Osteocyte (in vitro differentiated cells): ENCODE data around the gene AGBL2. TPM values are rescaled to one million over a fixed set of nuclear protein-coding genes. Genes with fewer than 3 reads are reported as not detected.

Source experiments
- DNase-seq: peaks from one replicate; pipeline ENCODE4 v3.0.0; 2021; ENCODE audit warnings: mixed read lengths; ENCODE audit not compliant: unreplicated experiment; ENCODE audit errors: extremely low spot score
- H3K27ac Mint-ChIP-seq: one replicate; pipeline ENCODE4 v1.8.0; 2021; ENCODE audit warnings: mild to moderate bottlenecking, mixed read lengths; ENCODE audit not compliant: unreplicated experiment
- H3K27me3 Mint-ChIP-seq: one replicate; pipeline ENCODE4 v1.8.0; 2021; ENCODE audit warnings: mixed read lengths; ENCODE audit not compliant: unreplicated experiment
- H3K36me3 Mint-ChIP-seq: one replicate; pipeline ENCODE4 v1.8.0; 2021; ENCODE audit warnings: mixed read lengths; ENCODE audit not compliant: unreplicated experiment
- H3K4me1 Mint-ChIP-seq: one replicate; pipeline ENCODE4 v1.8.0; 2021; ENCODE audit warnings: mixed read lengths; ENCODE audit not compliant: unreplicated experiment
- H3K4me3 Mint-ChIP-seq: one replicate; pipeline ENCODE4 v1.8.0; 2021; ENCODE audit warnings: mild to moderate bottlenecking, moderate library complexity, mixed read lengths; ENCODE audit not compliant: unreplicated experiment
- H3K9me3 Mint-ChIP-seq: one replicate; pipeline ENCODE4 v1.8.0; 2021; ENCODE audit warnings: mixed read lengths; ENCODE audit not compliant: unreplicated experiment
- total RNA-seq: library from RNA; stranded (reverse); gene quantifications from 2 replicates; pipeline ENCODE4 v1.2.1, GENCODE V29; 2021
- TF ChIP-seq, protein P1 (sequence below): fragments of 200-600 bp; sonication (generic); IDR thresholded peaks from 2 replicates; pipeline ENCODE4 v1.5.0; 2021; ENCODE audit warnings: antibody characterized with exemption, mild to moderate bottlenecking, moderate library complexity

The AGBL2 gene
- total RNA-seq, 1 donor from 2014 or later = 0.75 TPM

DNA sequence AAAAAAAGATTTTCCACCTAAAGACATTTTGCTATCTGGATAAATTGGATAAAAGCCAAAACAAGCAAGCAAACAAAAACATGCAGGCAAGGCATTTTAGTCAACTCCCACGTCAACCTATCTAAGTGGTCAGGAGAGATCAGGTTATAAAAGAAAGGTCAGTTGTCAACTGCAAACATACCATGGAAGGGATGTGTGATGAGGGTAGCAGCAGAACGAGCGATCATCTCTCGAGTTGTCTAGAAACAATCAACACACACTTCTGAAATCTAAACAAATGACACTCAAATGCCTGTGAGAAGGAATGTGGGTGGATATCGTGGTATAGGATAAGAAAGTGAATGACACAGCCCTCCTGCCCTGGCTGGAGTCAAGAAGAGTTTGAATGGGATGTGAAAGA, 83.7 kb downstream of the AGBL2 start:
- H3K4me1 Mint-ChIP-seq = peaks cover 1% of the 10 kb centered on the region
- H3K4me3 Mint-ChIP-seq = no peak overlapping the region
- H3K9me3 Mint-ChIP-seq = no peaks in the 10 kb centered on the region
- no peak for DNase-seq
- H3K27me3 Mint-ChIP-seq = no peaks in the 10 kb centered on the region
- H3K27ac Mint-ChIP-seq = no peak overlapping the region
- peaks cover 53% of the 10 kb centered on the region for H3K36me3 Mint-ChIP-seq
- TF ChIP-seq, protein P1, sequence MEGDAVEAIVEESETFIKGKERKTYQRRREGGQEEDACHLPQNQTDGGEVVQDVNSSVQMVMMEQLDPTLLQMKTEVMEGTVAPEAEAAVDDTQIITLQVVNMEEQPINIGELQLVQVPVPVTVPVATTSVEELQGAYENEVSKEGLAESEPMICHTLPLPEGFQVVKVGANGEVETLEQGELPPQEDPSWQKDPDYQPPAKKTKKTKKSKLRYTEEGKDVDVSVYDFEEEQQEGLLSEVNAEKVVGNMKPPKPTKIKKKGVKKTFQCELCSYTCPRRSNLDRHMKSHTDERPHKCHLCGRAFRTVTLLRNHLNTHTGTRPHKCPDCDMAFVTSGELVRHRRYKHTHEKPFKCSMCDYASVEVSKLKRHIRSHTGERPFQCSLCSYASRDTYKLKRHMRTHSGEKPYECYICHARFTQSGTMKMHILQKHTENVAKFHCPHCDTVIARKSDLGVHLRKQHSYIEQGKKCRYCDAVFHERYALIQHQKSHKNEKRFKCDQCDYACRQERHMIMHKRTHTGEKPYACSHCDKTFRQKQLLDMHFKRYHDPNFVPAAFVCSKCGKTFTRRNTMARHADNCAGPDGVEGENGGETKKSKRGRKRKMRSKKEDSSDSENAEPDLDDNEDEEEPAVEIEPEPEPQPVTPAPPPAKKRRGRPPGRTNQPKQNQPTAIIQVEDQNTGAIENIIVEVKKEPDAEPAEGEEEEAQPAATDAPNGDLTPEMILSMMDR = no peak

DNA sequence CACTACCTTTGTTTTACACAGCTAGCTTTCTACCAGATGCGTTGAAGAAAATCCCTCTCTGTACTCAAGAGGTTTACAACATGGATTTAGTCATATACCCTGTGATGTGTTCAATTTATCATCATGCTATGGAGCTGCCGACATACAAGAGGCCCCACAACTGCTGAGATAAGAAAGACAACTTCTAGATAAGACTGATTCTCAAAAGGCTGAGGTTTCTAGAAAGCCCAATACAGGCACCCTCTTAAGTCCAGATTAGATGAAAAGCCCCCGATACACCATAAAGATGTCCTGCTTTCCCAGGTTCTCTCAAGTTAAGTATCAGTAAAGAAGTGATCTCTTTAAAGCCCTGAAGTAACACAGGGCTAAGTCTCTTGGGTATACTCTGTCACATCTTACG, 87.1 kb downstream of the AGBL2 start:
- TF ChIP-seq, protein P1 = no peak
- DNase-seq = no peak
- Mint-ChIP-seq H3K27ac (no peak overlapping the region), H3K4me3 (no peak overlapping the region), H3K4me1 (peaks cover 1% of the 10 kb centered on the region), H3K36me3 (peaks cover 44% of the 10 kb centered on the region), H3K9me3 (no peaks in the 10 kb centered on the region), H3K27me3 (no peaks in the 10 kb centered on the region)

DNA sequence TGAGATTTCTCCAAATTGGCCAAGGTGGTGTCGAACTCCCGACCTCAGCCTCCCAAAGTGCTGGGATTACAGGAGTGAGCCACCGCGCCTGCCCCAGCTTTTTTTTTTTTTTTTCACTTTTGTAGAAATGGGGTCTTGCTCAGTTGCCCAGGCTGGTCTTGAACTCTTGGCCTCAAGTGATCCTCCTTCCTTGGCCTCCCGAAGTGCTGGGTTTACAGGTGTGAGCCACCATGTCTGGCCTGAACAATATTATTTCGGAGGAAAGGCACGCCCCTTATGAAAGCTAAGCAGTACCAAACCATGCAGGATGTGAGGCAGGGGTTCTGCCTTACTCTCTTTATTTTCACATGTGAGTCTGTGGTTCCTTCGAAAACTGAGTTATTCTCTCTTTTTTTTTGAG, 88.9 kb downstream of the AGBL2 start:
- Mint-ChIP-seq H3K9me3 (no peaks in the 10 kb centered on the region), H3K4me3 (no peak overlapping the region), H3K36me3 (peaks cover 33% of the 10 kb centered on the region), H3K27ac (no peak overlapping the region), H3K4me1 (no peaks in the 10 kb centered on the region), H3K27me3 (no peaks in the 10 kb centered on the region)
- TF ChIP-seq, protein P1 = no peak
- no peak for DNase-seq

DNA sequence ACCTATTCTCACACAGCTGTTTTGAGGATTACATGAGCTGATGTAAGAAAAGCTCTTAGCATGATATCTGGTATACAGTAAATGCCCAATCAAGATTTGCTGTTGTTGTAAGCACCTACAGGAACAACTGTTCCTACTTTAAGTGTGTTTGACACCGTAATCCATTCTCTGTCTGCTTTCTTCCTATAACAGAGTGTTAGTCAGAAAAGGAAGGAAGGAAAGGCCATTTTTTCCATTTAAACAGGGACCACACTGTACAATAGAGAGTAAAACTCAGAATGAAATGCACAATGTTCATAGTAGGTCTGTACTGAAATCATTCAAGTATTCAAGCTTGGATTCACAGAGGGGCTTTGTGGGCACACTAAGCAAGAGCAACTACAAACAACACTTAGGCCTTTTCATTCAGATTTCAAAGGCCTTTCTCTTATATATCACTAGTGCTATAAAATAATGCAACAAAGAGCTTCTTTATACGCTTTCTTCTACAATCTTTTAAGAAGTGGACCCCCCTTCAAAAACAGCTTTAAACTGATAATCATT, 94.3 kb downstream of the AGBL2 start:
- H3K9me3 Mint-ChIP-seq = no peaks in the 10 kb centered on the region
- no peaks in the 10 kb centered on the region for H3K27me3 Mint-ChIP-seq
- TF ChIP-seq, protein P1 = no peak
- no peak for DNase-seq
- H3K4me1 Mint-ChIP-seq = peaks cover 5% of the 10 kb centered on the region
- H3K27ac Mint-ChIP-seq = no peak overlapping the region
- no peak overlapping the region for H3K4me3 Mint-ChIP-seq
- H3K36me3 Mint-ChIP-seq = peaks cover 8% of the 10 kb centered on the region

DNA sequence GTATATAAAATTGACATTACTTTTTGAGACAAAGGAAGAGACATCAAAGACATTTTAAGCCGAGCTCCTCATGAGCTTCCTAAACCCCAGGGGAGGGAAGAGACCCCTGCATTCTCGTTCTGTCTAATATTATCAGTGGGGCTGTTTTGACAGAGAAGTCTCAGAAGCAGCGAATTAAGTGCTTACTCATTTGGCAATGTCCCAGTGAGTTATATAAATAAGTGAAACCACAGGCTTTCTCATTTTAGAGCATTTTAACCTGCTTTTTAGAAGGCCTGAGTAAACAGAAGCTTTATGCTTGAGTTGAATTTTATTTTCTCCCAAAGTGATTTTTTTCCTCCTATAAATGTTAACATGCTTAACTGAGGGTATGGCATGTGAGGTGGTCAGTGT, 97.8 kb downstream of the AGBL2 start:
- no peak overlapping the region for H3K4me3 Mint-ChIP-seq
- peaks cover 4% of the 10 kb centered on the region for H3K36me3 Mint-ChIP-seq
- peaks cover 5% of the 10 kb centered on the region for H3K4me1 Mint-ChIP-seq
- no peaks in the 10 kb centered on the region for H3K9me3 Mint-ChIP-seq
- H3K27me3 Mint-ChIP-seq = no peaks in the 10 kb centered on the region
- TF ChIP-seq, protein P1 = no peak
- DNase-seq = no peak
- no peak overlapping the region for H3K27ac Mint-ChIP-seq
